ENCODE data around the gene DYNC1LI1.
"Not testable (repeated sequence)": the region's sequence is repeated elsewhere in the genome, so short reads cannot be mapped to it uniquely, and the experiment has no call there.

Gene DYNC1LI1

DNA sequence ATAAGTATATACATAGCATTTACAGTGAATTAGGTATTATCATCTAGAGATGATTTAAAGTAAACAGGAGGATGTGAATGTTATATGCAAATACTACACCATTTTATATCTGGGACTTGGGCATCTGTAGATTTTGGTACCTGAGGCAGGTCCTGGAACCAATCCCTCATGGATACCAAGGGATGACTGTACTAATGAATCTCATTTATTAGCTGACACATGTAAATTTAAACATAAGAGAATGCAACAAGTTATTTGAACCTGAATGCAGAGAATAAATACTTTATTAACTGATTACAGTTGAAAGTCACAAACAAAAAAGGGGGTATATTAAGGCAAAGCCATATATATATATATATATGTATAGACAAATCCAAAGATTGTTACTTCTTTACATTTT, 44.9 kb downstream of the DYNC1LI1 start:
- DNase-seq = no peak

GRCh38 chr3:32522682-32523081, 48.0 kb downstream of the DYNC1LI1 start:
- no peak for DNase-seq

- not testable (repeated sequence) for DNase-seq
Observed at GRCh38 chr3:32518921-32519320, 51.7 kb downstream of the DYNC1LI1 start.

- not testable (repeated sequence) for DNase-seq
Observed at GRCh38 chr3:32516751-32517150, 53.9 kb downstream of the DYNC1LI1 start.

GRCh38 chr3:32511005-32511404, 59.7 kb downstream of the DYNC1LI1 start:
- DNase-seq = no peak

- DNase-seq = peak in 4 of 5 experiments; percentile 33 to 73 (median 35)
Observed at GRCh38 chr3:32510075-32510724, 60.5 kb downstream of the DYNC1LI1 start.

DNA sequence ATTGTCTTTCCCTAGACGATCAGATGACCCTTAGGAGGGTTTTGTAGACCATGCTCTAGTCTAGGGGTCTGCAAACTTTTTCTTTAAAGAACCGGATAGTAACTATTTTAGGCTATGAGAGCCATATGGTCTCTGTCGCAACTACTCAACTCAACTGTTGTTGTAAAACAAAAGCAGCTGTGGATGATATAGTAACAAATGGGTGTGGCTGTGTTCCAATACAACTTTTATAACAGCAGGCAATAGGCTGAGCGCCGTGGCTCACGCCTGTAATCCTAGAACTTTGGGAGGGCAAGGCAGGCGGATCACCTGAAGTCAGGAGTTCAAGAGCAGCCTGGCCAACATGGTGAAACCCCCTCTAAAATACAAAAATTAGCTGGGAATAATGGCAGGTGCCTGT, 61.9 kb downstream of the DYNC1LI1 start:
- no peak for DNase-seq

DNA sequence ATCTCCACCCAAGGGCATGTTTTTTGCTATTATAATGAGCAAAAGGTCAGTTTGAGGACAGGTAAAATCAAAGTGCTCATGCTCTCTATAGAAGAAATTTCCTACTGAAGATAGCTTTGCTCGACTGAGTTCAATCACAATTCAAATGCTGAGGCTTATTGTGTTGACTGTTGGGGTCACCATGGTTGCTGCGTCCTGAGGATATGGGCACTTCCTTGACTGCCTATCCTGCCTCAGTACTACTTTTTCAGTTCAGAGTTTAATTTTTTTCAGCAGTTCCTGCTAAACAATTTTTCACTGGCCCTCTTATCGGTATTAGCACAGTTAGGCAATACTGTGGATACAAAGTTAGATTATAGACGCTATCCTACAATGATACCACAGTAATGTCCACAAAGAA, 64.2 kb downstream of the DYNC1LI1 start:
- DNase-seq = no peak

DNA sequence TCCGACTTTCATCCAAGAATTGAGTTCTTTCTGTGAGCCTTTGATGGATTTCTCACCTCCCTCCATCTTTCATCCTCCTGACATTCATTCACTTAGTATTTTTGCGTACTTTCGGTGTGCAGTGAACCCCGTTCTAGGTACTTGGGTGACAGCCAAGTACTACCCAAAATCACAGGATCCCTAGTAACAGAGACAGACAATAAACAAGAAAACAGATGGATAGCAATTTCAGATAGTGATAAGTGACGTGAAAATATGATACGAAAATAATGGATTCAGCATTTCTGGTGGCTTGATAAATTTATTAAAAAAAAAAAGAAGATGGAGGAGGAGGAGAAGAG, 67.7 kb downstream of the DYNC1LI1 start:
- no peak for DNase-seq

GRCh38 chr3:32502118-32502945, 68.3 kb downstream of the DYNC1LI1 start, which contains the start of gene CMTM6:
Gene CMTM6, minus strand, starts transcription at chr3:32502852. Its CDS starts 107 bp downstream, at chr3:32502745.
- peak; percentile 54 to 79 (median 67) for DNase-seq

GRCh38 chr3:32501783-32502117, 68.9 kb downstream of the DYNC1LI1 start:
- no peak for DNase-seq

GRCh38 chr3:32500880-32501782, 69.5 kb downstream of the DYNC1LI1 start:
- DNase-seq = no peak

DNA sequence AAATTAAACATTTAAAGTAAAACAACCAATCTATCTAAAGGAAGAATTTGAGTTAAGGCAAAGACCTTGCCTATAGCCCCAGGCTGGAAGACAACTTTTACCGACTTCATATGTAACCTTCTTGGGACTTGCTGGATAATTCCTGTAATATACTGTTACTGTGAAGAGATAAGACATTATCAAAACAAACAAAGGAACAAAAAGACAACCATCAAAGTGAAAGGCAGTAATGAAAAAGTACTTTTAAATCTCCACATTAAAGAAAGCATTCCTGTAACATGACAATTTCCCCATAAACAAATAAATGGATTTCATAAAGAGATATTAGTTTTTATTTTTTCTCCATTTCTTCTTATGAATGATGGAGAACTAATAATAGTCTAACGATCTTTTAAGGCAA, 70.4 kb downstream of the DYNC1LI1 start:
- DNase-seq = no peak

DNA sequence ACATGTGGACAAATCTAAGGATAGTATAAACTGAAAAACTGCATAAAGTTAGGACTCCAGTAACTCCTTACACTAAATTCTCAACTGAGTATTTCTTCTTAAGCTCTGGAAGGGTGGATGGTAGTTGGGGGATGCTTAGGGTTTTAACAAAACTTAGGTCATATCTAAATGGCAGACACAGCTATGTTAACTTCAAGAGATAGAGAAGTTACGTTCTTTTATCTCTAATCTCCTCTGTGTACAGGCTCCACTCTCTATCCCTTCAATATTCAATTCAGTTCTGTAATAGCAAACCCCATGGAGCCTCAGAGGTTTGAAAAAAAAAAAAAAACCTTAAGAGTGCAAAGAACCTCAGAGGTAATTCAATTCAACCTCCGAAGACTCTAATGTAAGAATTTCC, 71.1 kb downstream of the DYNC1LI1 start:
- DNase-seq = no peak

- DNase-seq = no peak
Observed at GRCh38 chr3:32498992-32499391, 71.7 kb downstream of the DYNC1LI1 start.

- DNase-seq = no peak
Observed at GRCh38 chr3:32498252-32498651, 72.4 kb downstream of the DYNC1LI1 start.

DNA sequence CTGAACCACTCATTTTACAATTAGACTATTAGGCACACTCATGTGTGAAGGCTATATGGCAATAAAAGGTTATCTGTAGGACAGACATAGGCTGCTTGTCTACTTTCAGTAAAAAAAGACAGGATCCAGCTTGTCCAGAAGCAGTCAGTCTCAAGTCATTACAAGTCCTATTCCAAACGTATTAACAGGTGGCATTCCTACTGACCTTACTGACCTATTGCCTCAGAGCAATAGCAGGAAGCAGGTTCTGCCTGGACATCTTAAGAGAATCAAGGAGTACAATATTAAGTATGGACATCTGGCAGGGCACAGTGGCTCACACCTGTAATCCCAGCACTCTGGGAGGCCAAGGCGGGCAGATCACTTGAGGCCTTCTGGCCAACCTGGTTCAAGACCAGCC, 75.0 kb downstream of the DYNC1LI1 start:
- DNase-seq = no peak

- no peak for DNase-seq
Observed at GRCh38 chr3:32495085-32495484, 75.6 kb downstream of the DYNC1LI1 start.

DNA sequence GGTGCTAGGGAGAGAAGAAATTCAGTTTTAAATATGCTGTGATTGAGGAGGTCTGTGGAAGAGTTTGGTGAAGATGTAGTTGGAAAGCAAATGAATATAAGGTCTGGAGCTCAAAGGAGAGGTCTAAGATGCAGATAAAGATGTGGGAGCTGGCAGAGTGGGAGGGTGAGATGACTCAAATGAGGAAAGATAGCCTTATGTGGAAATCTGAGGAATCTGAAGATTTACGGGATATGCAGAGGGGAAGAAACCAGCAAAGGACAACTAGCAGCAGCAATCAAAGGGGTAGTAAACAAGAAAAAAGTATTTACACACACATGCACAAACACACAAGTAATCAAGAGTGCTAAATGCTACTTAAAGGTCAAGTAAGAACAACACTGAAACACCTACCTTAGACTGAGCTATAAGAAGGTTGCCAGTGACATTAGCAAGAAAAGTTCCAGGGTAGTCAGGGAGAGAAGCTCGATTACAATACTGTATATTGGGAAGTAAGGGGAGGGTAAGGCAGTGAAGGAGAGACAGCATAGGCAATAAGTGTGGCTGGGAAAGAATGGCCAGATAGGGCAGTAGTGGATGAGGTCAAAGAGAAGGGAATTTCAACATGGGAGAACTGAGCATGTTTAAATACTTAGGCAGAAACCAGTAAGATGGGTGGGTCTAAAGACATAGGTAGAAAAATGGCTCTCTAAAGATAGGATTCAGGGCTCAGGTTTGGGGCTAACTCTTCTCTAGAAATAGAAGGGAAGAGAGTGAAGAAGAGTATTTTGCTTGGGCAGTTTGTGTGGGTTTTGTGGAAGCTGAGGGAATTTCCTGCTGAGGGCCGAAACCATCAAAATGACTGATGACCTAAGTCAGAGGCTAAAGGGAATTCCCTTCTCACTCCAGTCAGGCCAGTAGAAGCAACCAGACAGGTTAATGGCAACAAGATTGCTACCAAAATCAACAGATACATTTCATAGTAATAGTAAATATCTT, 76.9 kb downstream of the DYNC1LI1 start:
- no peak for DNase-seq

DNA sequence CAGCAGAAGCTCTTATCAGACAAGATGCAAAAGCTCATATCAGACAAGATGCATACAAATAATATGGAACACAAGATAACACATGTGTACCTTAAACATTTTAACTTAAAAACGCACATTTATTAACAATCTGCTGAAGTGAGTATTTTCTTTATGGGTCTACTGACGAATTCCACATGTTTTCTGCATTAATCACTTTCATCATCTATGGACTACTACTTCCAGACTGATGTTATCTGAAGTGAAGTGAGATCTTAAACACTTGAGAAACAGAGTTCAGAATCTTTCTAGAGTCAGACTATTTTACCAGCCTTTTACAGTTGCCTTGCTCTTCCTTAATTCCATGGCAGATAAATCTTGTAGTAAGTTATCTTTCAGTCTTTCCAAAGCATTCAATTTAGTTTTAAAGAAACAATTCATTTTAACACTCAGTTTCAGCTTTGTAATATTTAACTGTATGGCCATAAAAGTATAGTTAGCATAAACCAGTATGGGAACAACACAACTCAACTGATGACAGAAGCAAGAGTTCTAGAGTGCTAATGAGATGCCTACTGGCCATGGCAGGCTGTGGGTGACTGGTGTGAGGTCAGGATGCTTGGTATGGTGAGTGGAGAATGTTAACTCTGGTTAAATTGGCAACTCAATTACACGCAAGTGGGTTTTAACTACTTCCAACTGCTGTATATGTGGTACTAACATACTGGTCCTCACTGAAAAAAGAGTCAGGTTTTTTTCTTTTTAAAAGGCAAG, 77.8 kb downstream of the DYNC1LI1 start:
- no peak for DNase-seq

GRCh38 chr3:32488474-32489008, 82.1 kb downstream of the DYNC1LI1 start:
- no peak for DNase-seq
